ENCODE measurements around the gene PSMD1. TPM values are rescaled to one million over a fixed set of nuclear protein-coding genes. Genes with fewer than 3 reads are reported as not detected.

The PSMD1 gene
- polyA plus RNA-seq, 2 donors, result 18.0 to 38.6 TPM

GRCh38 chr2:231051116-231051515 lies 5.6 kb upstream of the PSMD1 start:
- Histone ChIP-seq H3K27me3 (ENCODE audit: control insufficient read depth in 1 of 2, insufficient read depth in 2 of 2, low read length in 2 of 2) (no peaks in the 10 kb centered on the region), H3K4me3 (ENCODE audit: low read depth in 1 of 2, low read length in 2 of 2) (no peak overlapping the region), H3K9me3 (ENCODE audit: control insufficient read depth in 2 of 2, insufficient read depth in 1 of 2, low read depth in 1 of 2, low read length in 1 of 2) (no peaks in the 10 kb centered on the region), H3K4me1 (ENCODE audit: control insufficient read depth in 2 of 2, insufficient read depth in 2 of 2, low read length in 1 of 2) (peaks cover 4% of the 10 kb centered on the region in 2 donors), H3K27ac (ENCODE audit: low read depth in 2 of 2, low read length in 1 of 2) (no peak overlapping the region), H3K36me3 (ENCODE audit: control insufficient read depth in 2 of 2, insufficient read depth in 2 of 2, low read length in 1 of 2) (no peaks in the 10 kb centered on the region)
- WGBS, 2 donors, result 72 to 82% methylated on average over 5 of the region's 5 CpGs

GRCh38 chr2:231052494-231053451 lies 3.9 kb upstream of the PSMD1 start:
- Histone ChIP-seq H3K27me3 (ENCODE audit: control insufficient read depth in 1 of 2, insufficient read depth in 2 of 2, low read length in 2 of 2) (no peaks in the 10 kb centered on the region), H3K36me3 (ENCODE audit: control insufficient read depth in 2 of 2, insufficient read depth in 2 of 2, low read length in 1 of 2) (no peaks in the 10 kb centered on the region), H3K27ac (ENCODE audit: low read depth in 2 of 2, low read length in 1 of 2) (peak overlapping the region in 1 of 2 donors; percentile 50), H3K4me1 (ENCODE audit: control insufficient read depth in 2 of 2, insufficient read depth in 2 of 2, low read length in 1 of 2) (peaks cover 4% of the 10 kb centered on the region in 2 donors), H3K4me3 (ENCODE audit: low read depth in 1 of 2, low read length in 2 of 2) (peak overlapping the region; percentile 48 to 56), H3K9me3 (ENCODE audit: control insufficient read depth in 2 of 2, insufficient read depth in 1 of 2, low read depth in 1 of 2, low read length in 1 of 2) (no peaks in the 10 kb centered on the region)
- WGBS, 2 donors, result 6% methylated on average over 58 to 62 of the region's 62 CpGs

GRCh38 chr2:231053846-231054245 lies 2.8 kb upstream of the PSMD1 start:
- 78 to 81% methylated on average over 6 of the region's 6 CpGs for WGBS, 2 donors
- H3K36me3 ChIP-seq (ENCODE audit: control insufficient read depth in 2 of 2, insufficient read depth in 2 of 2, low read length in 1 of 2), result no peaks in the 10 kb centered on the region
- no peak overlapping the region for H3K4me3 ChIP-seq (ENCODE audit: low read depth in 1 of 2, low read length in 2 of 2)
- no peaks in the 10 kb centered on the region for H3K27me3 ChIP-seq (ENCODE audit: control insufficient read depth in 1 of 2, insufficient read depth in 2 of 2, low read length in 2 of 2)
- H3K27ac ChIP-seq (ENCODE audit: low read depth in 2 of 2, low read length in 1 of 2), result no peak overlapping the region
- peaks cover 4% of the 10 kb centered on the region in 2 donors for H3K4me1 ChIP-seq (ENCODE audit: control insufficient read depth in 2 of 2, insufficient read depth in 2 of 2, low read length in 1 of 2)
- H3K9me3 ChIP-seq (ENCODE audit: control insufficient read depth in 2 of 2, insufficient read depth in 1 of 2, low read depth in 1 of 2, low read length in 1 of 2), result no peaks in the 10 kb centered on the region

GRCh38 chr2:231057590-231057989 lies 923 bp downstream of the PSMD1 start:
- H3K4me3 ChIP-seq (ENCODE audit: low read depth in 1 of 2, low read length in 2 of 2), result peak overlapping the region; percentile 85 to 96
- 4 to 5% methylated on average over 10 of the region's 10 CpGs for WGBS, 2 donors
- no peaks in the 10 kb centered on the region for H3K9me3 ChIP-seq (ENCODE audit: control insufficient read depth in 2 of 2, insufficient read depth in 1 of 2, low read depth in 1 of 2, low read length in 1 of 2)
- no peak overlapping the region for H3K27ac ChIP-seq (ENCODE audit: low read depth in 2 of 2, low read length in 1 of 2)
- no peaks in the 10 kb centered on the region for H3K36me3 ChIP-seq (ENCODE audit: control insufficient read depth in 2 of 2, insufficient read depth in 2 of 2, low read length in 1 of 2)
- no peaks in the 10 kb centered on the region for H3K27me3 ChIP-seq (ENCODE audit: control insufficient read depth in 1 of 2, insufficient read depth in 2 of 2, low read length in 2 of 2)
- no peaks in the 10 kb centered on the region for H3K4me1 ChIP-seq (ENCODE audit: control insufficient read depth in 2 of 2, insufficient read depth in 2 of 2, low read length in 1 of 2)

- Histone ChIP-seq H3K36me3 (ENCODE audit: control insufficient read depth in 2 of 2, insufficient read depth in 2 of 2, low read length in 1 of 2) (no peaks in the 10 kb centered on the region), H3K9me3 (ENCODE audit: control insufficient read depth in 2 of 2, insufficient read depth in 1 of 2, low read depth in 1 of 2, low read length in 1 of 2) (no peaks in the 10 kb centered on the region), H3K4me3 (ENCODE audit: low read depth in 1 of 2, low read length in 2 of 2) (no peak overlapping the region), H3K27me3 (ENCODE audit: control insufficient read depth in 1 of 2, insufficient read depth in 2 of 2, low read length in 2 of 2) (no peaks in the 10 kb centered on the region), H3K27ac (ENCODE audit: low read depth in 2 of 2, low read length in 1 of 2) (no peak overlapping the region), H3K4me1 (ENCODE audit: control insufficient read depth in 2 of 2, insufficient read depth in 2 of 2, low read length in 1 of 2) (no peaks in the 10 kb centered on the region)
- 75 to 83% methylated on average over 4 of the region's 4 CpGs for WGBS, 2 donors
Measured at GRCh38 chr2:231058761-231059550, 2.3 kb downstream of the PSMD1 start.

GRCh38 chr2:231059756-231060155 lies 3.1 kb downstream of the PSMD1 start:
- no peaks in the 10 kb centered on the region for H3K9me3 ChIP-seq (ENCODE audit: control insufficient read depth in 2 of 2, insufficient read depth in 1 of 2, low read depth in 1 of 2, low read length in 1 of 2)
- H3K27me3 ChIP-seq (ENCODE audit: control insufficient read depth in 1 of 2, insufficient read depth in 2 of 2, low read length in 2 of 2), result no peaks in the 10 kb centered on the region
- H3K4me1 ChIP-seq (ENCODE audit: control insufficient read depth in 2 of 2, insufficient read depth in 2 of 2, low read length in 1 of 2), result no peaks in the 10 kb centered on the region
- 71 to 76% methylated on average over 2 of the region's 2 CpGs for WGBS, 2 donors
- H3K4me3 ChIP-seq (ENCODE audit: low read depth in 1 of 2, low read length in 2 of 2), result no peak overlapping the region
- no peak overlapping the region for H3K27ac ChIP-seq (ENCODE audit: low read depth in 2 of 2, low read length in 1 of 2)
- no peaks in the 10 kb centered on the region for H3K36me3 ChIP-seq (ENCODE audit: control insufficient read depth in 2 of 2, insufficient read depth in 2 of 2, low read length in 1 of 2)

- Histone ChIP-seq H3K27me3 (ENCODE audit: control insufficient read depth in 1 of 2, insufficient read depth in 2 of 2, low read length in 2 of 2) (no peaks in the 10 kb centered on the region), H3K36me3 (ENCODE audit: control insufficient read depth in 2 of 2, insufficient read depth in 2 of 2, low read length in 1 of 2) (peaks cover 0 to 4% of the 10 kb centered on the region in 2 donors), H3K27ac (ENCODE audit: low read depth in 2 of 2, low read length in 1 of 2) (no peak overlapping the region), H3K9me3 (ENCODE audit: control insufficient read depth in 2 of 2, insufficient read depth in 1 of 2, low read depth in 1 of 2, low read length in 1 of 2) (no peaks in the 10 kb centered on the region), H3K4me3 (ENCODE audit: low read depth in 1 of 2, low read length in 2 of 2) (no peak overlapping the region), H3K4me1 (ENCODE audit: control insufficient read depth in 2 of 2, insufficient read depth in 2 of 2, low read length in 1 of 2) (no peaks in the 10 kb centered on the region)
- WGBS, 2 donors, result 71 to 79% methylated on average over 3 of the region's 3 CpGs
Measured at GRCh38 chr2:231062776-231063175, 6.1 kb downstream of the PSMD1 start.

GRCh38 chr2:231063347-231063746 lies 6.7 kb downstream of the PSMD1 start:
- Histone ChIP-seq H3K9me3 (ENCODE audit: control insufficient read depth in 2 of 2, insufficient read depth in 1 of 2, low read depth in 1 of 2, low read length in 1 of 2) (no peaks in the 10 kb centered on the region), H3K27me3 (ENCODE audit: control insufficient read depth in 1 of 2, insufficient read depth in 2 of 2, low read length in 2 of 2) (no peaks in the 10 kb centered on the region), H3K36me3 (ENCODE audit: control insufficient read depth in 2 of 2, insufficient read depth in 2 of 2, low read length in 1 of 2) (peaks cover 0 to 5% of the 10 kb centered on the region in 2 donors), H3K4me1 (ENCODE audit: control insufficient read depth in 2 of 2, insufficient read depth in 2 of 2, low read length in 1 of 2) (no peaks in the 10 kb centered on the region), H3K4me3 (ENCODE audit: low read depth in 1 of 2, low read length in 2 of 2) (no peak overlapping the region), H3K27ac (ENCODE audit: low read depth in 2 of 2, low read length in 1 of 2) (no peak overlapping the region)
- WGBS, 2 donors, result 96 to 97% methylated on average over 1 of the region's 1 CpG

- Histone ChIP-seq H3K4me3 (ENCODE audit: low read depth in 1 of 2, low read length in 2 of 2) (no peak overlapping the region), H3K27me3 (ENCODE audit: control insufficient read depth in 1 of 2, insufficient read depth in 2 of 2, low read length in 2 of 2) (no peaks in the 10 kb centered on the region), H3K9me3 (ENCODE audit: control insufficient read depth in 2 of 2, insufficient read depth in 1 of 2, low read depth in 1 of 2, low read length in 1 of 2) (no peaks in the 10 kb centered on the region), H3K27ac (ENCODE audit: low read depth in 2 of 2, low read length in 1 of 2) (no peak overlapping the region), H3K4me1 (ENCODE audit: control insufficient read depth in 2 of 2, insufficient read depth in 2 of 2, low read length in 1 of 2) (no peaks in the 10 kb centered on the region), H3K36me3 (ENCODE audit: control insufficient read depth in 2 of 2, insufficient read depth in 2 of 2, low read length in 1 of 2) (peaks cover 0 to 5% of the 10 kb centered on the region in 2 donors)
- 96 to 98% methylated on average over 1 of the region's 1 CpG for WGBS, 2 donors
Measured at GRCh38 chr2:231065966-231066365, 9.3 kb downstream of the PSMD1 start.

Measured in esophagus (tissue), 2 donors.